ENCODE measurements around the gene SNX6. TPM values are rescaled to one million over a fixed set of nuclear protein-coding genes. Genes with fewer than 3 reads are reported as not detected.

The SNX6 gene
- total and polyA plus RNA-seq, 9 of the 15 experiments (the other 6 are each of a cell fraction or from before 2014, with no cell fraction given): 34.6 to 111 (median 57.5) TPM

GRCh38 chr14:34646570-34647255 lies 16.8 kb upstream of the SNX6 start:
- BruUV-seq (replicated peaks): no TSS peak
- Histone ChIP-seq H2AFZ (ENCODE audit: low read depth, low read length) (no peak overlapping the region), H3K9me1 (ENCODE audit: control insufficient read depth, insufficient read depth, low read length) (no peaks in the 10 kb centered on the region), H4K20me1 (replicated peaks; ENCODE audit: control insufficient read depth, insufficient read depth, low read length) (no peaks in the 10 kb centered on the region), H3K27ac (ENCODE audit: extremely low read depth, low read depth, low read length) (no peak overlapping the region), H3K79me2 (ENCODE audit: control insufficient read depth, insufficient read depth, low read length) (no peaks in the 10 kb centered on the region), H3K9me3 (replicated peaks; ENCODE audit: control insufficient read depth, insufficient read depth, low read depth, low read length) (no peaks in the 10 kb centered on the region), H3K4me3 (no peak overlapping the region), H3K9ac (ENCODE audit: insufficient read depth in 1 of 2, low read depth in 2 of 2, low read length in 2 of 2) (no peak overlapping the region), H3K36me3 (ENCODE audit: control insufficient read depth, insufficient read depth, low read length) (no peaks in the 10 kb centered on the region), H3K4me1 (replicated peaks in 1 of 2; ENCODE audit: control insufficient read depth in 2 of 2, insufficient read depth in 2 of 2, low read length in 2 of 2) (peaks cover 8 to 10% of the 10 kb centered on the region in 2 experiments), H3K27me3 (ENCODE audit: control insufficient read depth in 2 of 2, insufficient read depth in 2 of 2, low read length in 2 of 2) (no peaks in the 10 kb centered on the region), H3K4me2 (ENCODE audit: insufficient read depth, low read length) (no peak overlapping the region)
- 80% methylated on average over 9 of the region's 10 CpGs for WGBS (ENCODE audit: insufficient coverage, low coverage, missing lambda C conversion rate)
- FAIRE-seq: no peak
- ATAC-seq: no peak
- DNase-seq (ENCODE audit: extremely low read depth in 1 of 4, low spot score in 3 of 4): no peak
- intact Hi-C loops (cut with micrococcal nuclease): no loop called here
- ChIA-PET POLR2A (interaction anchor here (0.6 to 1.4 kb wide), 3 partner anchors 9 to 35 kb away, joined by 3 read pairs; partner anchors contain the start of gene SNX6), CTCF (ENCODE audit: low intra/inter-chr PET ratio) (no interaction called here)
- in situ Hi-C loops (cut with MboI): no loop called here
- TF ChIP-seq NFIX (CRISPR knock-in tag; IDR thresholded peaks at IDR 0.05; ENCODE audit: low read depth): no peak
- TF ChIP-seq TCF7 (IDR thresholded peaks at IDR 0.05; ENCODE audit: borderline replicate concordance): no peak
- no peak for TF ChIP-seq SNAPC5 (CRISPR knock-in tag; IDR thresholded peaks at IDR 0.05)
- no peak for TF ChIP-seq ZFPM2 (CRISPR knock-in tag; IDR thresholded peaks at IDR 0.05)
- TF ChIP-seq ZNF124 (CRISPR knock-in tag; IDR thresholded peaks at IDR 0.05): no peak
- TF ChIP-seq ZNF586 (CRISPR knock-in tag; conservative IDR thresholded peaks at IDR 0.05): no peak
- TF ChIP-seq CTCFL (IDR thresholded peaks at IDR 0.05; ENCODE audit: borderline replicate concordance, insufficient read depth, low read depth, low read length, poor library complexity, severe bottlenecking): no peak
- no peak for TF ChIP-seq DACH1 (IDR thresholded peaks at IDR 0.05; ENCODE audit: partially characterized antibody)
- no peak for TF ChIP-seq MED1 (CRISPR knock-in tag; IDR thresholded peaks at IDR 0.05; ENCODE audit: borderline replicate concordance)
- TF ChIP-seq DNMT1 (IDR thresholded peaks at IDR 0.05): no peak
- TF ChIP-seq, protein P1, sequence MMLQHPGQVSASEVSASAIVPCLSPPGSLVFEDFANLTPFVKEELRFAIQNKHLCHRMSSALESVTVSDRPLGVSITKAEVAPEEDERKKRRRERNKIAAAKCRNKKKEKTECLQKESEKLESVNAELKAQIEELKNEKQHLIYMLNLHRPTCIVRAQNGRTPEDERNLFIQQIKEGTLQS (IDR thresholded peaks at IDR 0.05): no peak
- TF ChIP-seq, protein P1 (CRISPR knock-in tag; conservative IDR thresholded peaks at IDR 0.05): no peak
- no peak for TF ChIP-seq PATZ1 (CRISPR knock-in tag; IDR thresholded peaks at IDR 0.05; ENCODE audit: borderline replicate concordance)
- no peak for TF ChIP-seq RBM39 (optimal IDR thresholded peaks at IDR 0.05; ENCODE audit: low read depth, low read length)
- no peak for TF ChIP-seq ZNF408 (CRISPR knock-in tag; IDR thresholded peaks at IDR 0.05; ENCODE audit: low read depth)
- TF ChIP-seq SREBF1 (IDR thresholded peaks at IDR 0.05; ENCODE audit: borderline replicate concordance, low read depth, low read length): no peak
- TF ChIP-seq CEBPG (CRISPR knock-in tag; IDR thresholded peaks at IDR 0.05): no peak
- TF ChIP-seq CEBPG (tag; conservative IDR thresholded peaks at IDR 0.05 in 1 of 2, IDR thresholded peaks at IDR 0.05 in 1 of 2): no peak

Data from K562 (cell line).